ENCODE measurements around the gene LOXL3.

DNA sequence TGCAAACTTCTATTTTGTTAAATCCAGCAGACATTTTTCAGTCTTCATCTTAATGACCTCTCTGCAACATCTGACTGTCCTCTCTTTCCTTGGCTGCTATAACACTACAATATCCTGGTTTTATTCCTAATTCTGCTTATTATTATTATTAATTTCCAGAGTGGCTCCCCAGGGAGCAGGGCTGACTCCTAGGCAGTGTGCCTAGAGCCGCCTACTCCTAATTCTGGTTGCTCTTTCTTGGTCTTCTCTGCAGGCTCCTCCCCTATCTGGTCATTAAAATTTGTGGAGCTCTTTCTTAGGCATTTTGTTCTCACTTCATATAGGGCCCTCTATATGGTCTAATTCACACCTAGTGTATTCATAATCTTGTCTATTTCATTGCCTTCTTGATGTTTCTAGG lies 10.8 kb downstream of the LOXL3 start:
- TF ChIP-seq, protein P1, sequence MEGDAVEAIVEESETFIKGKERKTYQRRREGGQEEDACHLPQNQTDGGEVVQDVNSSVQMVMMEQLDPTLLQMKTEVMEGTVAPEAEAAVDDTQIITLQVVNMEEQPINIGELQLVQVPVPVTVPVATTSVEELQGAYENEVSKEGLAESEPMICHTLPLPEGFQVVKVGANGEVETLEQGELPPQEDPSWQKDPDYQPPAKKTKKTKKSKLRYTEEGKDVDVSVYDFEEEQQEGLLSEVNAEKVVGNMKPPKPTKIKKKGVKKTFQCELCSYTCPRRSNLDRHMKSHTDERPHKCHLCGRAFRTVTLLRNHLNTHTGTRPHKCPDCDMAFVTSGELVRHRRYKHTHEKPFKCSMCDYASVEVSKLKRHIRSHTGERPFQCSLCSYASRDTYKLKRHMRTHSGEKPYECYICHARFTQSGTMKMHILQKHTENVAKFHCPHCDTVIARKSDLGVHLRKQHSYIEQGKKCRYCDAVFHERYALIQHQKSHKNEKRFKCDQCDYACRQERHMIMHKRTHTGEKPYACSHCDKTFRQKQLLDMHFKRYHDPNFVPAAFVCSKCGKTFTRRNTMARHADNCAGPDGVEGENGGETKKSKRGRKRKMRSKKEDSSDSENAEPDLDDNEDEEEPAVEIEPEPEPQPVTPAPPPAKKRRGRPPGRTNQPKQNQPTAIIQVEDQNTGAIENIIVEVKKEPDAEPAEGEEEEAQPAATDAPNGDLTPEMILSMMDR (IDR thresholded peaks at IDR 0.05): no peak
- TF ChIP-seq POLR2A (IDR thresholded peaks at IDR 0.05) (no peak), EP300 (IDR thresholded peaks at IDR 0.05) (no peak)

All from tibial nerve (tissue), 4 donors.